ENCODE data around the gene RGS12.

RGS12 gene

GRCh38 chr4:3250956-3251690 lies 41.7 kb upstream of the RGS12 start:
- no peak overlapping the region for H3K4me3 ChIP-seq
- TF ChIP-seq, protein P1, sequence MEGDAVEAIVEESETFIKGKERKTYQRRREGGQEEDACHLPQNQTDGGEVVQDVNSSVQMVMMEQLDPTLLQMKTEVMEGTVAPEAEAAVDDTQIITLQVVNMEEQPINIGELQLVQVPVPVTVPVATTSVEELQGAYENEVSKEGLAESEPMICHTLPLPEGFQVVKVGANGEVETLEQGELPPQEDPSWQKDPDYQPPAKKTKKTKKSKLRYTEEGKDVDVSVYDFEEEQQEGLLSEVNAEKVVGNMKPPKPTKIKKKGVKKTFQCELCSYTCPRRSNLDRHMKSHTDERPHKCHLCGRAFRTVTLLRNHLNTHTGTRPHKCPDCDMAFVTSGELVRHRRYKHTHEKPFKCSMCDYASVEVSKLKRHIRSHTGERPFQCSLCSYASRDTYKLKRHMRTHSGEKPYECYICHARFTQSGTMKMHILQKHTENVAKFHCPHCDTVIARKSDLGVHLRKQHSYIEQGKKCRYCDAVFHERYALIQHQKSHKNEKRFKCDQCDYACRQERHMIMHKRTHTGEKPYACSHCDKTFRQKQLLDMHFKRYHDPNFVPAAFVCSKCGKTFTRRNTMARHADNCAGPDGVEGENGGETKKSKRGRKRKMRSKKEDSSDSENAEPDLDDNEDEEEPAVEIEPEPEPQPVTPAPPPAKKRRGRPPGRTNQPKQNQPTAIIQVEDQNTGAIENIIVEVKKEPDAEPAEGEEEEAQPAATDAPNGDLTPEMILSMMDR (IDR thresholded peaks at IDR 0.05), result no peak
- H3K27ac ChIP-seq, result no peak overlapping the region
- no peak for DNase-seq (ENCODE audit: low spot score)

DNA sequence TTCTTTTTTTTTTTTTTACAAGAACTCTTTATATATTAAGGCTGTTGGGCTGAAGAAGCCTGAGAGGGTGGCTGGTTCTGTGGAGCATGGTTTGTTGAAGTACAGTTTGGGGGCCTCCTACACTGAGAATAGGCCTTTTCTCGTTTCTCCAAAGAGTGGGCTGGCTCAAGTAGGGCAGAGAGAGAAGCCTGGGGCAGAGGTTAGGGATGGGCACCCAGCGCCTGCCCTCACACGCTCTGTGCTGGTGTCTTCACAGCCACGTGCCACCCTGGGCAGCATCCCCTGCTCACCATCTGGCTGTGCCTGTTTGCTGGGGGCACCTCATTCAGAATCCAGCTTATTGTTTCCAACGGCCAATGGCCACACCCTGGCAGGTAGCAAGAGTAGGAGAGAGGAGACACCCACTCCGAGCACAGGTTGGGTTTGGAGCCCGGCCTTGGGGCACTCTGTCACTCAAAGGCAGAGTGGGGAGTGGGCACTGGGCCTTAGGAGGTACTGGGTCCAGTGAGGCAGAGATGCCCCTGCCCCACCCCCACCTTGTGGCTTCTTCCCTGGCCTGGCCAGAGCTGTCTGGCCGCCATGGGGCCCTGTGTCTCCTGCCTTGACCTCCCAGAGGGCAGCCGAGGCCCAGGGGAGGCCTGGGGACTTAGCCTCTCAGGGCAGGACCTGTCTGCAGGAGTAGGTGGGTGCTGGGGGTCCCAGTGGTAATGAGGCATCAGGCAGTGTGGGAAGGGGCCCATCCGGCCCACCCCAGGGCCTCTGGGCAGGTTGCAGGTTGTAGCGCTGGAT lies 40.9 kb upstream of the RGS12 start:
- TF ChIP-seq, protein P1 (IDR thresholded peaks at IDR 0.05), result no peak
- H3K27ac ChIP-seq, result no peak overlapping the region
- no peak overlapping the region for H3K4me3 ChIP-seq
- DNase-seq (ENCODE audit: low spot score), result no peak

DNA sequence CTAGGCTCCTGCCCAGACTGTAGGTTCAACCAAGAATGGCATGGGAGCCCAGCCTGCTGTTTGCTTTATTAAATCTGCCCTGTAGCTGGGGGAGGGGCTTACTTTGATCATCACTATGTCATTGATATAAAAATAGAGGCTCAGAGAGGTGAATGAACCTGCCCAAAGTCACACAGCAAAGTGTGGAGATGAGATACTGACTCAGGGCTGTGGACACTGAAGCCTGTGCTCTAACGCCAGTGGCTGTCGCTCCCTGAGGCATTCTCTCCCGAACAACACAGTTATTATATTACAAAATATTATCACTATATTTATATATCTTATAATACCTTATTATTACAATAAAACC lies 40.4 kb upstream of the RGS12 start:
- no peak for DNase-seq (ENCODE audit: low spot score)
- Histone ChIP-seq H3K27ac (no peak overlapping the region), H3K4me3 (no peak overlapping the region)
- TF ChIP-seq, protein P1 (IDR thresholded peaks at IDR 0.05), result no peak

DNA sequence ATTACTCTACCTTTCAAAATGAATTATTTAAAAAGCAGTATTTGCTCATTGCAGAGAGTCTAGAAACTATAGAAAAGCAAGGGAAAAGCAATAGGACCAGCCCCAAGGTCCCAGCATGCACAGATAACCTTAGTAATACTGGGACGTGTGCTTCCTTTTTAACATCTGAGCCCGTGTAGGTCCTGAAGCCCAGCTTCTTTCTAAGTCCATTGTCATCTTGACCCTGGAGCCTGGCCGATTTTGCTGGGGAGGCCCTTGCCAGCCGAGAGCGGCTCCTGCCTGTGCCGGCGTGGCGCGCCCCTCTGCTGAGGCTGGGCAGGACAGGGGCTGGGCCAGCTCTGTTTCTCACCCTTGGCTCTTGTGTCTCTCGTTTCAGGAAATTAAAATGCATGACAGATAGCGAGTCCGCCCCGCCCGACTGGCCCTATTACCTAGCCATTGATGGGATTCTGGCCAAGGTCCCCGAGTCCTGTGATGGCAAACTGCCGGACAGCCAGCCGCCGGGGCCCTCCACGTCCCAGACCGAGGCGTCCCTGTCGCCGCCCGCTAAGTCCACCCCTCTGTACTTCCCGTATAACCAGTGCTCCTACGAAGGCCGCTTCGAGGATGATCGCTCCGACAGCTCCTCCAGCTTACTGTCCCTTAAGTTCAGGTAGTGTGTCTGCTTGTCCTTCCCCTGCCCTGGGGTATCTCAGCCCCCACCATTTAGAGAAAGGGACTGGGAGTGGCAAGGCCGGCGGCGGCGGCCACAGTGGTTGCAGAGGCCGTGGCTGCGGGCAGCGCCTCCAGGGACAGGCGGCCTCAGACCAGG lies 39.8 kb upstream of the RGS12 start:
- H3K4me3 ChIP-seq, result no peak overlapping the region
- TF ChIP-seq, protein P1 (IDR thresholded peaks at IDR 0.05), result no peak
- no peak for DNase-seq (ENCODE audit: low spot score)
- H3K27ac ChIP-seq, result no peak overlapping the region

- H3K27ac ChIP-seq, result no peak overlapping the region
- DNase-seq (ENCODE audit: low spot score), result peak; percentile 58
- TF ChIP-seq, protein P1 (IDR thresholded peaks at IDR 0.05), result no peak
- no peak overlapping the region for H3K4me3 ChIP-seq
Observed at GRCh38 chr4:3253808-3254207, 39.0 kb upstream of the RGS12 start.

- DNase-seq (ENCODE audit: low spot score), result peak; percentile 62
- Histone ChIP-seq H3K27ac (no peak overlapping the region), H3K4me3 (no peak overlapping the region)
- TF ChIP-seq, protein P1 (IDR thresholded peaks at IDR 0.05), result no peak
Observed at GRCh38 chr4:3254302-3255131, 38.3 kb upstream of the RGS12 start.
